ENCODE data around the gene WDR43. TPM values are rescaled to one million over a fixed set of nuclear protein-coding genes. Genes with fewer than 3 reads are reported as not detected.

Gene WDR43, protein sequence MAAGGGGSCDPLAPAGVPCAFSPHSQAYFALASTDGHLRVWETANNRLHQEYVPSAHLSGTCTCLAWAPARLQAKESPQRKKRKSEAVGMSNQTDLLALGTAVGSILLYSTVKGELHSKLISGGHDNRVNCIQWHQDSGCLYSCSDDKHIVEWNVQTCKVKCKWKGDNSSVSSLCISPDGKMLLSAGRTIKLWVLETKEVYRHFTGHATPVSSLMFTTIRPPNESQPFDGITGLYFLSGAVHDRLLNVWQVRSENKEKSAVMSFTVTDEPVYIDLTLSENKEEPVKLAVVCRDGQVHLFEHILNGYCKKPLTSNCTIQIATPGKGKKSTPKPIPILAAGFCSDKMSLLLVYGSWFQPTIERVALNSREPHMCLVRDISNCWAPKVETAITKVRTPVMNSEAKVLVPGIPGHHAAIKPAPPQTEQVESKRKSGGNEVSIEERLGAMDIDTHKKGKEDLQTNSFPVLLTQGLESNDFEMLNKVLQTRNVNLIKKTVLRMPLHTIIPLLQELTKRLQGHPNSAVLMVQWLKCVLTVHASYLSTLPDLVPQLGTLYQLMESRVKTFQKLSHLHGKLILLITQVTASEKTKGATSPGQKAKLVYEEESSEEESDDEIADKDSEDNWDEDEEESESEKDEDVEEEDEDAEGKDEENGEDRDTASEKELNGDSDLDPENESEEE
- 82.7 to 94.4 TPM (median 85.3 TPM) in 5 replicates for total RNA-seq (2022; extraction: Qiagen RNA extraction)

DNA sequence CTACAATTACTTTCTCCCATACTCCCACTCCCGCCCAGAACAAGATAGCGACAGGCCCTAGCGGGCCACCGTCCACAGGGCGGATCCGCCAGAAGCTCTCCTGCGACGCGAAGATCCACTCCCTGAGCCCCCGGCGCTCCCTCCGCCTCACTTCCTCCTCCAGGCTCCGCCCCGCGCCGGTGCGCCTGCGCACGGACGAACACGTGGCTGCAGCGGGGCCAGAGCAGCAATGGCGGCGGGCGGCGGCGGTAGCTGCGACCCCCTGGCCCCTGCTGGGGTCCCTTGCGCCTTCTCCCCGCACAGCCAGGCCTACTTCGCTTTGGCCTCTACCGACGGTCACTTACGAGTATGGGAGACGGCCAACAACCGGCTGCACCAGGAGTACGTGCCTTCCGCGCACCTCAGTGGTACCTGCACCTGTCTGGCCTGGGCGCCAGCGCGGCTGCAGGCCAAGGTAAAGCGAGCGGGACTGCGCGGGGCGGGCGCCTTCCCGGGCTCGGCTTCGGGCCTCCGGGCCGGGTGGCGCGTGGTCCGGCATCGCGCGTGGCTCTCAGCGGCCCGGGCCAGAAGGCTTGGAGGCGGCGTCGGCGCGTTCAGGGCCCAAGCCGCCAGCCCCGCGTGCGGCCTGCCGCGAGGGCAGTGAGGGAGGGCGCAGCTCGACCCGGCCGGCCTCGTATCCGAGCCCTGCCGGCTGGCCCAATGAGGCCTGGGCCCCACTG, at the start of gene WDR43:
WDR43 (plus strand) TSS at position 198 of the 719 bp plus-strand sequence; CDS start at position 230, 32 bp downstream.

DNA sequence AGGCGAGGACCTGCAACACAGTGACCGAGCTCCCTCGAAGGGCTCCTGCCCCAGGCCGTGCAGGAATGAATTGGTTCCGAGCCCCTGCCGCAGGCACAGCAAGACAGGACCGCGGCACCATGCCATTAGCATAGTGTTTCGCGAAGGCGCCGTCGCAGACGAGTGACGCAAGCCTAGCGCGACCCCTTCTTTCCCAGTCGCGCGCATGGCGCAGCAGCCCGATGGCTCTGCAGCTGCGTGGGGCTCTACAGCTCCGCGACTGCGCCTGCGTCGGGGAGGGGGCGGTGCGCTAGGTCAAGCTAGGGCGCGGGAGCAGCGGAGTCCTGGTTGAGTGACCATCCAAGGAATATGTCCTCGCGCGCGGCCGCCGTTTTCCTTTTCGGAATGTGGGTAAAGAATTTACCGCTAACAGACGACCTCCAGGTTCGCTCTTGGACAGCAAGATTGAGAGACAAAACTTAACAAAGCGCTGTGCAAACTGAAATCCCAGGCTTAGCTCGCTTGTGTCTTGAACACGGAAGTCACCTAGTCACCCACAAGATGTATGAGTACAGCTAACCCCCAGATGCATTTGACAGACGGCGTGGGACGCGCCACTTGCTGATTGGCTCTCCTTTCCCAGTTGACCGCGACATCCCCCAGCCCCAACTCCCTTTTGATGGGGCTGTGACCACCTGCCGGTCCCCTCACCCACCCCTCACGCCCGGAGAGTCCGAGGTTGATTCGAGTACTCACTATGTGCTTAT, 24.1 kb upstream of the WDR43 start, which contains the start of gene TRMT61B:
TRMT61B (minus strand) TSS at position 164 of the 746 bp plus-strand sequence; CDS start at position 132, 32 bp downstream.

DNA sequence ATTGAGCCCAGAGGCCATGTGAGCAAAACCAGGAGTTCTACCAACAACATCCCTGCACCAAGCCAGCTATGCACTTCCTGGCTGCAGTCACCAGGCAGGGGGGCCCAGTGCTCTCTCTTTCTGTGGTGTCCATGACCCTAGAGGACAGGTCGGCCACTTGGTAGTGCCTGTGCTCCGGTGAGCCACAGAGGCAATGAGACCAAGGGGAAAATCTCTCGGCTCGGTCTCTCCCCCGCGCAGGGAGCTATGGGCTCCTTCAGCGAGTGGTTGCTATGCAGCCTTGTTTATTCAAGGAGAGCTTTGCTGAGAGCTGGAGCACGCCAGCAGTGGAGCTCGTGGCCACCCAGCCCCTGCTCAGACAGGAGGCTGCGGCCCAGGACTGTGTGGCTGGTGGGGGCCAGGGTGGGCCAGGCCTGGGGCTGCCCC, 86.6 kb downstream of the WDR43 start, which contains the start of gene TOGARAM2:
TOGARAM2 (plus strand) TSS at position 283 of the 426 bp plus-strand sequence. CDS start 13,537 bp downstream, outside the sequence.

Other genes starting within 250 kb of the WDR43 start
- 104 to 144 TPM (median 130 TPM) in 5 replicates for gene PPP1CB, start 142.8 kb upstream of the WDR43 start, total RNA-seq (2022; extraction: Qiagen RNA extraction)
- gene SPDYA, start 83.8 kb upstream of the WDR43 start, total RNA-seq (2022; extraction: Qiagen RNA extraction): 0.13 to 0.28 TPM (median 0.17 TPM) in 4 of 5 replicates, not detected in the other
- gene TRMT61B, start 24.4 kb upstream of the WDR43 start, total RNA-seq (2022; extraction: Qiagen RNA extraction): 12.7 to 16.8 TPM (median 13.8 TPM) in 5 replicates
- 0.06 to 0.52 TPM (median 0.24 TPM) in 5 replicates for gene TOGARAM2, start 86.6 kb downstream of the WDR43 start, total RNA-seq (2022; extraction: Qiagen RNA extraction)
- gene PCARE, start 179.9 kb downstream of the WDR43 start, total RNA-seq (2022; extraction: Qiagen RNA extraction): not detected in 5 replicates
- 20.0 to 27.2 TPM (median 24.1 TPM) in 5 replicates for gene CLIP4, start 220.7 kb downstream of the WDR43 start, total RNA-seq (2022; extraction: Qiagen RNA extraction)